SU-DHL-6 (cell line): ENCODE data around the gene CD34.

ENCODE experiments used
- EZH2phosphoT487 ChIP-seq: fragments of 200-600 bp; sonication (generic), shearing (Covaris generic); conservative IDR thresholded peaks from 2 replicates; pipeline ENCODE4 v1.6.1; 2018; ENCODE audit warnings: mild to moderate bottlenecking, antibody characterized with exemption, low read length, moderate library complexity, mixed read lengths
- TF ChIP-seq, protein P1 (sequence below): fragments of 200-600 bp; sonication (generic); IDR thresholded peaks from one replicate; pipeline ENCODE4 v1.5.1; 2017; ENCODE audit warnings: antibody characterized with exemption, mild to moderate bottlenecking, low read length, moderate library complexity; ENCODE audit not compliant: insufficient read depth, poor library complexity, severe bottlenecking

DNA sequence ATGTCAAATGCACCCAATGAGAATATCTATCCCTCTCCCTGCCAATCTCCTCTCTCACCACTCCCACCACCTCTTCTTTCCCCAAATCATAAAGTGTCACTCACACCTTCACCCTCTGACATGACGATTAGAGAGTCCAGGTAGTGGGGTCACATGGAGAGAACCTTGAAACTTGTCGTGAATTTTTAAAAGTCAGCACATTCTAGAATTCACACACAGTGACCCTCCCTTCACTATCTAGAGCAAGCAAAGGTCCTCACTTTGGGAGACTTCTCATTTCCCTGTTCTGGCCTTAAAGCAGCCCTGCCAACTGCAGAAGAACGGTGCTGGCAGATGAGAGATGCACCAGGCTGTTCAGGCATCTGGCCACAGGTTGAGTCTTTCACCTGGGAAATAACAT is 61.9 kb downstream of the CD34 start:
- TF ChIP-seq, protein P1, sequence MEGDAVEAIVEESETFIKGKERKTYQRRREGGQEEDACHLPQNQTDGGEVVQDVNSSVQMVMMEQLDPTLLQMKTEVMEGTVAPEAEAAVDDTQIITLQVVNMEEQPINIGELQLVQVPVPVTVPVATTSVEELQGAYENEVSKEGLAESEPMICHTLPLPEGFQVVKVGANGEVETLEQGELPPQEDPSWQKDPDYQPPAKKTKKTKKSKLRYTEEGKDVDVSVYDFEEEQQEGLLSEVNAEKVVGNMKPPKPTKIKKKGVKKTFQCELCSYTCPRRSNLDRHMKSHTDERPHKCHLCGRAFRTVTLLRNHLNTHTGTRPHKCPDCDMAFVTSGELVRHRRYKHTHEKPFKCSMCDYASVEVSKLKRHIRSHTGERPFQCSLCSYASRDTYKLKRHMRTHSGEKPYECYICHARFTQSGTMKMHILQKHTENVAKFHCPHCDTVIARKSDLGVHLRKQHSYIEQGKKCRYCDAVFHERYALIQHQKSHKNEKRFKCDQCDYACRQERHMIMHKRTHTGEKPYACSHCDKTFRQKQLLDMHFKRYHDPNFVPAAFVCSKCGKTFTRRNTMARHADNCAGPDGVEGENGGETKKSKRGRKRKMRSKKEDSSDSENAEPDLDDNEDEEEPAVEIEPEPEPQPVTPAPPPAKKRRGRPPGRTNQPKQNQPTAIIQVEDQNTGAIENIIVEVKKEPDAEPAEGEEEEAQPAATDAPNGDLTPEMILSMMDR = no peak
- TF ChIP-seq EZH2phosphoT487 = no peak
